Hippocampal formation (tissue), 2 donors: Measurements from ENCODE around the gene PKP3.
A peak's percentile ranks its signal among the peaks of the same experiment; 100 is the strongest.

ENCODE experiments used
- DNase-seq, 2 donors: peaks; one replicate each; lab custom pipeline; 2025; lab: John Stamatoyannopoulos, UW

The PKP3 gene

DNA sequence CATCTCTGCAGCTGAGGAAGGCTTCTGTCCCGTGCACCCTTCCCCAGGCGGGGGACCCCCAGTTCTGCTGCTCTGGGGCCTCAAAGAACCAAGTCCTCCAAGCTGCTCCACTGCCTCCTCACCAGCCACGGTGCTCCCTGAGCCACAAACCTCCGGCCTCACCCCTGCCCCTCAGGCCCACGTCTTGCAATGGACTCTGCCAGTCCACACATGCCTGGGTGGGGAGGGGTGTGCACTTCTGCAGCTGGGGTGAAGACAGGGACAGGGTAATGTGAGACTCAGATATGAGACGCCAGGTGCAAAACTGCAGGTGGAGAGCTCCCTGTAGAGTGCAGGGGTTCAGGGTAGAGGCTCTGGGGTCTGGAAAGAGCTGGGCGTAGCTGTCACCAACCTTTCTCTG lies 52.9 kb downstream of the PKP3 start:
- no peak for DNase-seq

DNA sequence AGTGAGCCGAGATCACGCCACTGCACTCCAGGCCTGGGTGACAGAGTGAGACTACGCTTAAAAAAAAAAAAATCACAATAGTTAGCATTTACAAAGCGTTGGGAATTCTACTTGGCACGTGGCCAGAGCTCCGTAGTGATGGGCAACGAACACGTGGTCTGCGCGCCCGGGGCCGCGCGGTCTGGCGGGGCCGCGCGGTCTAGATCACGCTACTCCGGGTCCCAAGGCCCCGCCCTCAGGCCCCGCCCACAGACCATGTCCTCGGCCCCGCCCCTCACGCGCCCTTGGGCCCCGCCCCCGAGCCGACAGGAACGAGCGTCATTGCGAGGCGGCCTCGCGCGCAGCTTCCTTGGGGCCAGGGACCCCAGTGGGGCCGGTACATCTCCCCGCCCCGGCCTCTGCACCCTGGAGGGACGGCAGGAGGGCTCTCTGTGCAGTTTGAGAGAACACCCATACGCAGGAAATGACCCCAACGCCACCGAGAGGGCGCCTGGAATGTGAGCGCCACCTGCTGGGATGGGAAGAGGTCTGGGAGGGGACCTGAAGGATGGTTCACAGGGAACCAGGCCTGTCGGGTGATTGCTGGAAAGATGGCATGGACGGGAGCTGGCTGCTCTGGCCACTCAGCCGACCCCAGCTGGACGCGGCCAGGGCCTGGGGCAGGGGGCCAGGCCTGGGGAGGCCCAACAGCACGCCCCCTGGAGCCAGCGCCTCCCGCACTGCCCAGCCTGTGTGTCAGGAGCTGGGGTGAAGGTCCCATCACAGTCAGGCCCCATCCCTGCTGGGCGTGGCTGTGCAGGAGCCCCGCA lies 54.1 kb downstream of the PKP3 start:
- peak; percentile 87 to 90 for DNase-seq

DNA sequence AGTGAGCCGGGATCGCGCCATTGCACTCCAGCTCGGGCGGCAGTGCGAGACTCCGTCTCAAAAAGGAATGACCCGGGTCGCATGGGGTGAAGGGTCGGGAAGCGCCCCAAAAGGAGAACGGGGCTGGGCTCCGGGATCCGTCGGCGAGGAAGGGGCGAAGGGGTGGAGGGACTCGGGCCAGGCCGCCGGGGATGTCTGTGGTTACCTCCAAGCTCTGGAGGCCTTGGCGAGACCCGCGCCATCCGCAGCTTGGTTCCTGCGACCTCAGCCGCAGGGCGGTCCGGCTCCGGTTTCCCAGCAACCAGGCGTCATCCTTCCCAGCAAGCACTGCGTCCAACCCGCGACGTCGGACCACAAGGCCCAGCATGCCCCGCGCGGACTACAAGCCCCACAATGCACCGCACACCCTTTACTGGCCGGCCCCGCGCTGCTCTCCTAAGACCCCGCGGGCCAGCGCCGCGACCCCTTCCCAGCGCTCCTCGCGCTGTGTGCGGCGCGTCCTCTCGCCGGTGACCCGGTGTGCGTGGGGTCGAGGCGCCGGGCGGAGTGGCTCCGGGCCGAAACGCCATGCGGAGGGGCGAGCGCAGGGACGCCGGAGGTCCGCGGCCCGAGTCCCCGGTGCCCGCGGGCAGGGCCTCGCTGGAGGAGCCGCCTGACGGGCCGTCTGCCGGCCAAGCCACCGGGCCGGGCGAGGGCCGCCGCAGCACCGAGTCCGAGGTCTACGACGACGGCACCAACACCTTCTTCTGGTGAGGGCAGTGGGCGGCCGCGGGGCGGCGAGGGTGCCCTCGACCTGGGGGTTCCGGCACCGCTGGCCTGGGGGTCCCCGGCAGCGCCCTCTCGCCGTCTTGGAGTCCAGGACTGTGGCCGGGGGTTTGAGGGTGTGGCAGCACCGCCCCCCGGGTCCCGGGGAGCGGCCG lies 56.1 kb downstream of the PKP3 start, which contains the start of gene PTDSS2:
TSS of gene PTDSS2 (plus strand) at position 391 of the 920 bp plus-strand sequence. CDS start at position 568, 177 bp downstream.
- peak; percentile 86 to 89 for DNase-seq

DNA sequence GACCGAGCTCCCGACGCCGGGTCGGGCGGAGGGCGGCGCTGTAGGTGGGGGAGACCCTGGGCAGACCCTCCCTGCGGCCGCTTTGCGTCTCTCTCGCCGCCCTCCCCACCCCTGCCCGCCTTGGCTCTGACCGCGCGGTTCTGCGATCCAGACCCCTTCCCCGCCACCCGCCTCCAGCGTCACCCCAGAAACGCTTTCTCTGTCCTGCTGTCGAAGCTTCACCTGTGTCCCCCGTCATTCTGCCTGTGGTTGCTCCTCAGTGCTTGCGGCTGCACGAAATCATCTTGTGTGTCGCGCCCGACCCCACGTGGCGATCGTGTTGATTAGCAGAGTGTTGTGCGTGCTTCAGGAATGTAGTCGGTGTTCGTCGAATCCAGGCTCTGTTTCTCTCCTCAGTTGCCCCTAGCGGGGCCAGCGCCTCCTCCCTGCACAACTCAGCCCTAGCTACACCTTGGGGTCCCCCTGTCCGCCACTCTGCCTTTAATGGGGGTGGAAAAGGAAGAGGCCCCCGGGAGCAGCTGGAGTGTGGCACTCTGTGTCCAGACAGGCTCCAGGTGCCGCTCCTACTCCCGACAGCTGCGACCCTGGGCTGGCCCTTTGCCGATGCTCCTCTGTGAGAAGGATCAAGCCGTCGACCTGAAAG lies 56.9 kb downstream of the PKP3 start:
- DNase-seq, result peak; percentile 26 to 54

DNA sequence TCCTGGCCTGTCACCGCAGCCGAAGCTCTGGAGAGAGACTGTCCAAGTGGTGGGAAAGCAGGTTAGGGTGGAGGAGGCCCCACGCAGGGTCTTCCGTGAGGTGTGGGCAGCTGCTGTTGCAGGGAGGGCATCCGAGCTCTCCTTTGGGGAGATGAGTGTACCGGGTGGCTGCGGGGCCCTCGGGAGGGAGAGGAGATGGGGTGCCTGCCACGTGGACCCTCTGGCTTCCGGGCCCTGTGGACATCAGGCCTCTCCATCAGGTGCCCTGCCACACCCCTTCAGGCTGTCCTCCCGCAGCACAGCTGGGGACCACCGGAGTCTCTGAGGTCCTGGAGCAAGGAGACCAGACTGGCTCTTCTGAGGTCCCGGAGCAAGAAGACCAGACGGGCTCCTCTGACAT lies 57.7 kb downstream of the PKP3 start:
- no peak for DNase-seq

DNA sequence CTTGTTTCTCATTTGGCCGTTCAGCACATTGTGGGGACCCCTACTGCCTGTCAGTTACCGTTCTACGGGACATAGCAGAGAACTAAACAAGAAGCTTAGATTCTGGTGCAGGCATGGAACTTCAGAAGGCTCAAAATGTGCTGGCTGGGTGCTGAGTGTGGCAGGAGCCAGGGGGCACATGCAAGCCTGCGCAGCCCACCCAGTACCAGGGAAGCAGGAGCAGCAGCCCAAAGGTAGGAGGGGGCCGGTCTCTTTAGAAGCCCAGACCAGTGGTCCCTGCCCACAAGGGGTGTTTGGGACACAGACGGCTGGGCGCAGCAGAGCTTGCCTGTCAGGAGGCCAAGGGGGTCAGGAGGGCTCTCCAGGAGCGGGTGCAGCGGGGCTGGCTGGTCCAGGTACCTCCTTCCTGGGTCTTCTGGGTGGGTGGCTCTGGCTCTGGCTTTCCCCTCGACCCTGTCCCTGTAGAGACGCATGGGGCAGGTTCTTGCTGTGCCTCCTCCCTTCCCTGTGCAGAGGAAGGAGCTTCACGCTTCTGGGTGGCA lies 58.3 kb downstream of the PKP3 start:
- no peak for DNase-seq

DNA sequence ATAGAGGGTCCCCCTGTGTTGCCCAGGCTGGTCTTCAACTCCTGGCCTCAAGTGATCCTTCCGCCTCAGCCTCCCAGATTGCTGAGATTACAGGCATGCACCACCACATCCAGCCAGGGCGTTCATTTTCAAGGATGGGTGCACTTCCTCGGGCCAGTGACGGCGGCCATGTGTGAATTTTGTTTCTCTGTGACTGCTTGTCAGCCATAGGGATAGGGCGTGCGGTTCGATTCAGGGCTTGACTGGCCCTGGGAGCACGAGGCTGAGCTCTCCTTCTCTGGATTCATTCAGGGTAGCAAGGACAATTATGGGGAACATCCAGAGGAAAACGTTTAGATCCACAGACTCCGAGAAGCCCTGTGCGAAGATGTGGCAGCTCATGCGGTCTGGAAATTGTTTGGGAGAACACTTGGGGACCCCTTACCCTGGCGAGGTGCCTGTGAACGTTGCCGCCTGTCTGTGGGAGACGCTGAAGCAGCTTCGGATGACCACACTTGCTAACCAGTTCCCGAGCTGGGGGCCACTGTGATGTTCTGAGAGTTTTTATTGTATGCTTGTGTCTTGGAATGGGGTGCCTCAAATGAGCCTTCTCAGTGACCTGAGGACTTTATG lies 59.0 kb downstream of the PKP3 start:
- DNase-seq, result no peak

DNA sequence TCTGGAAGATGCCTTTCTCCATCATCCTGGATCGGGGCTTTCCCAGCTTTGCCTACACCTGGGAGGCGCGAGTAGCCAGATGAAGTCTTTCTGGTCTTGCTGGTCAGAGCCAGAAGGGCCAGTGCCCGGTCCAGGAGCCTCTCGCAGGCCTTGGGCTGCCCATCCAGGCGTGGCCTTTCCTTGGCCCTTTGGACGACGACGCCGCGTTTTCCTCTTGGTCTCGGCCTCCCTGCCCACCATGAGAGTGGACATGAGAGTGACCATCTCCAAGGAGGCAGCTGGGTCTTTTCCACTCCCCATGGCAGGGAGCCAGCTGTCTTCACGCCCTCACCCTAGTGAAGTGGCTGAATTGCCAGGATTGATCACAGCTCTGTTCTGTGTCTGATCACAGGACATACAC lies 59.6 kb downstream of the PKP3 start:
- no peak for DNase-seq

DNA sequence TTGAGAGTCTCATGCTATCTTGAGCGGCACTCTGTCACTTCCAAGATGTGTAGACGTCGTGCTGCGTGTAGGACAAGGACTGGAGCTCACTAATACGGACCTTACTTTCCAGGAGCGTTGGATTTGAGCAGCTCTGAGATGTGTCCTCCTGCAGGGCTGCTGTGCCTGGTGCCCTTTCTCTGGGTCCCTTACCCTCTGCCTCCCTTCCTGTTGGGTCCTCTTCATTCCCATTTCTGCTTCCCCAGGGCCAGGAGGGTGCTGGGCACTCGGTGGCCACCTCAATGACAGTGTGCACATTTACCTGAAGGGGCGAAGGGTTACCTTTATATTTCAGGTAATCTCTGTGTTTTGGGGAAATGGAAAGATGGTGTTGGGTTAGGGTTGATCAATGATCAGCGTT lies 60.0 kb downstream of the PKP3 start:
- no peak for DNase-seq
